HepG2 (cell line): ENCODE measurements around the gene RPTOR. TPM values are rescaled to one million over a fixed set of nuclear protein-coding genes. Genes with fewer than 3 reads are reported as not detected.

Source experiments
- ATAC-seq: fragments of 200-7000 bp; cut with Tn5 transposase; 3 replicates; pipeline ENCODE4 v1.9.1; 2020; ENCODE audit warnings: mild to moderate bottlenecking, moderate library complexity
- BruUV-seq: library from RNA; stranded (reverse); fragments of 400-500 nt; replicated peaks from 2 replicates; lab custom pipeline; 2021; lab: Mats Ljungman, UMichigan
- CTCF ChIA-PET: fragments of 300-600 bp; formaldehyde crosslinking; extraction: SDS; loops from one replicate; lab custom pipeline; 2021; ENCODE audit warnings: low total read pairs, inconsistent platforms, low intra/inter-chr PET ratio; lab: Yijun Ruan, JAX
- POLR2A ChIA-PET: fragments of 350-600 bp; sonication (Branson Sonifier 250); formaldehyde crosslinking; loops from one replicate; lab custom pipeline; 2020; ENCODE audit warnings: antibody characterized with exemption, inconsistent platforms; lab: Yijun Ruan, JAX
- DNase-seq: peaks from one replicate; pipeline ENCODE4 v3.0.0-alpha.2; 2015; ENCODE audit warnings: low spot score
- FAIRE-seq: peaks from 3 replicates; lab custom pipeline; 2011; peaks lifted over from hg19 to GRCh38; lab: Jason Lieb, UNC
- H2AFZ ChIP-seq: one replicate; pipeline ENCODE4 v1.6.1; 2011; ENCODE audit warnings: low read length, inconsistent platforms
- H3K27ac ChIP-seq: fragments of 300-600 bp; 3 replicates; pipeline ENCODE4 v1.8.0; 2011; ENCODE audit warnings: mixed run types, mild to moderate bottlenecking, mixed read lengths, low read length, inconsistent platforms; ENCODE audit not compliant: insufficient read depth; ENCODE audit errors: extremely low read length
- H3K27me3 ChIP-seq, 2 experiments: fragments of 200-600 bp in 1 of 2; 2 replicates in 1 of 2; 3 replicates in 1 of 2; pipeline versions ENCODE4 v1.6.0 to v1.8.0; 2011; ENCODE audit warnings: low read length in 2 of 2, mild to moderate bottlenecking in 2 of 2, moderate library complexity in 2 of 2, inconsistent platforms in 1 of 2; ENCODE audit not compliant: insufficient read depth in 2 of 2, control insufficient read depth in 1 of 2
- H3K36me3 ChIP-seq, 2 experiments: fragments of 200-600 bp in 1 of 2; replicated peaks in 1 of 2; 2 replicates in 1 of 2; 3 replicates in 1 of 2; pipeline versions ENCODE4 v1.5.1 to v1.8.0; 2011; ENCODE audit warnings: low read length in 2 of 2, inconsistent platforms in 1 of 2; ENCODE audit not compliant: insufficient read depth in 2 of 2, control insufficient read depth in 1 of 2
- H3K4me1 ChIP-seq: 2 replicates; pipeline ENCODE4 v1.5.1; 2012; ENCODE audit warnings: low read length, inconsistent platforms; ENCODE audit not compliant: insufficient read depth
- H3K4me2 ChIP-seq: 2 replicates; pipeline ENCODE4 v1.6.0; 2011; ENCODE audit warnings: low read depth, low read length, inconsistent platforms
- H3K4me3 ChIP-seq, 3 experiments: fragments of 200-600 bp in 1 of 3; sonication (generic), shearing (Covaris generic) in 1 of 3; replicated peaks in 1 of 3; 2 replicates each; pipeline ENCODE4 v1.5.1; 2011 to 2016; ENCODE audit warnings: low read length in 3 of 3, inconsistent platforms in 2 of 3, low read depth in 2 of 3, mild to moderate bottlenecking in 2 of 3, control low read depth in 1 of 3, mixed read lengths in 1 of 3; ENCODE audit not compliant: insufficient read depth in 1 of 3
- H3K79me2 ChIP-seq: one replicate; pipeline ENCODE4 v1.6.1; 2011; ENCODE audit warnings: low read length, inconsistent platforms; ENCODE audit not compliant: insufficient read depth
- H3K9ac ChIP-seq: 2 replicates; pipeline ENCODE4 v1.6.0; 2011; ENCODE audit warnings: mild to moderate bottlenecking, low read depth, low read length, inconsistent platforms; ENCODE audit not compliant: insufficient read depth
- H3K9me3 ChIP-seq: 2 replicates; pipeline ENCODE4 v1.5.1; 2012; ENCODE audit warnings: mild to moderate bottlenecking, low read length
- H4K20me1 ChIP-seq: 2 replicates; pipeline ENCODE4 v1.6.0; 2011; ENCODE audit warnings: inconsistent platforms, mild to moderate bottlenecking, low read length, moderate library complexity; ENCODE audit not compliant: insufficient read depth
- AGO2 ChIP-seq: fragments of 200-400 bp; formaldehyde crosslinking; optimal IDR thresholded peaks from 2 replicates; pipeline ENCODE3; 2017; ENCODE audit warnings: mild to moderate bottlenecking, low read depth, low read length, moderate library complexity
- FOSL2 ChIP-seq: sonication (generic); formaldehyde crosslinking; IDR thresholded peaks from 2 replicates; pipeline ENCODE4 v1.4.0; 2020; ENCODE audit warnings: missing genetic modification reagents
- HHEX ChIP-seq: IDR thresholded peaks from 2 replicates; pipeline ENCODE4 v1.6.1; 2016; ENCODE audit warnings: control low read depth
- ZFP82 ChIP-seq: sonication (generic); formaldehyde crosslinking; IDR thresholded peaks from 2 replicates; pipeline ENCODE4 v1.5.1; 2020; ENCODE audit warnings: mild to moderate bottlenecking, missing genetic modification reagents, borderline replicate concordance
- WGBS: methylation state at CpG from one replicate; pipeline ENCODE4 v1.1.6; 2017; ENCODE audit warnings: low lambda C conversion rate; 5-methylcytosine and 5-hydroxymethylcytosine counted together
- in situ Hi-C: cut with HindIII; loops from 2 replicates; pipeline ENCODE4 v1.10.0; 2017; ENCODE audit warnings: low pct_unique_long_range_greater_than_20kb; ENCODE audit not compliant: extremely low pct_ligation_motif_present
- intact Hi-C: fragments of 100-400 bp; cut with micrococcal nuclease; formaldehyde crosslinking; loops from one replicate; pipeline ENCODE4 v1.10.0; 2022; ENCODE audit not compliant: unreplicated experiment
- polyA plus RNA-seq, 8 experiments: library from polyadenylated mRNA; depleted of rRNA in 3 of 8; stranded (reverse) in 7 of 8; unstranded in 1 of 8; fragments of >200 nt; fragmentation: Illumina TruSeq in 4 of 8; extraction: Trizol in 4 of 8; gene quantifications; 2 replicates each; pipeline versions ENCODE4 v1.2.1 to v1.2.3, GENCODE V29; 2011 to 2016; ENCODE audit warnings: low read depth in 4 of 8, missing spikeins in 1 of 8, mixed read lengths in 1 of 8; ENCODE audit not compliant: insufficient read depth in 1 of 8
- total RNA-seq, 5 experiments: library from RNA; depleted of rRNA; stranded (reverse); fragments of >200 nt; fragmentation: Illumina TruSeq; extraction: Trizol; gene quantifications; 2 replicates each; pipeline ENCODE4 v1.2.3, GENCODE V29; 2016; ENCODE audit warnings: low read depth in 1 of 5

Gene RPTOR
- total and polyA plus RNA-seq, 2 of the 13 experiments (the other 11 are each of a cell fraction or from before 2014, with no cell fraction given), result 6.6 to 25.3 TPM

- no peak overlapping the region for H3K4me2 ChIP-seq
- TF ChIP-seq AGO2 (peak; percentile 29), ZFP82 (no peak)
- TF ChIP-seq, all 625 proteins: peak for 1
- Histone ChIP-seq H3K4me3 (no peak overlapping the region), H3K27me3 (no peaks in the 10 kb centered on the region), H3K36me3 (peaks cover 24 to 35% of the 10 kb centered on the region in 2 experiments), H3K4me1 (peaks cover 1% of the 10 kb centered on the region; the same call in 1 of the 2 replicates), H2AFZ (no peak overlapping the region), H4K20me1 (no peaks in the 10 kb centered on the region), H3K27ac (no peak overlapping the region), H3K9ac (no peak overlapping the region), H3K79me2 (no peaks in the 10 kb centered on the region), H3K9me3 (no peaks in the 10 kb centered on the region)
- POLR2A ChIA-PET, result no interaction called here
- DNase-seq (no peak), ATAC-seq (no peak), FAIRE-seq (no peak)
- WGBS, result 98% methylated on average over 21 of the region's 23 CpGs
- in situ Hi-C loops, result no loop called here
- CTCF ChIA-PET, result no interaction called here
- no TSS peak for BruUV-seq
- intact Hi-C loops, result no loop called here
These were observed 310.7 kb downstream of the RPTOR start for GRCh38 chr17:80855196-80855947.

- POLR2A ChIA-PET, result no interaction called here
These were observed 311.6 kb downstream of the RPTOR start for GRCh38 chr17:80855948-80856862.

More at GRCh38 chr17:80855948-80856862, 311.6 kb downstream of the RPTOR start:
- H3K9me3 ChIP-seq, result no peaks in the 10 kb centered on the region
- H3K79me2 ChIP-seq, result no peaks in the 10 kb centered on the region
- peaks cover 24 to 28% of the 10 kb centered on the region in 2 experiments for H3K36me3 ChIP-seq
- WGBS, result 97% methylated on average over 21 of the region's 21 CpGs
- H3K4me1 ChIP-seq, result peaks cover 8% of the 10 kb centered on the region; the same call in 1 of the 2 replicates
- H3K4me3 ChIP-seq, result no peak overlapping the region
- no peaks in the 10 kb centered on the region for H4K20me1 ChIP-seq
- H3K27me3 ChIP-seq, result no peaks in the 10 kb centered on the region
- H3K4me2 ChIP-seq, result no peak overlapping the region
- CTCF ChIA-PET, result no interaction called here
- no peak for ATAC-seq
- H2AFZ ChIP-seq, result no peak overlapping the region
- H3K27ac ChIP-seq, result no peak overlapping the region
- intact Hi-C loops, result no loop called here
- BruUV-seq, result no TSS peak
- in situ Hi-C loops, result no loop called here
- TF ChIP-seq FOSL2 (CRISPR knock-in tag) (peak; percentile 67), HHEX (CRISPR knock-in tag) (no peak)
- no peak overlapping the region for H3K9ac ChIP-seq
- FAIRE-seq, result no peak
- peak; percentile 31 for DNase-seq
